H9 (cell line): ENCODE results near the gene PALM3. TPM values are rescaled to one million over a fixed set of nuclear protein-coding genes. Genes with fewer than 3 reads are reported as not detected.

ENCODE experiments used
- DNase-seq: peaks from one replicate; pipeline ENCODE4 v3.0.0-alpha.2; 2017
- H2AFZ ChIP-seq: one replicate; pipeline ENCODE4 v1.6.1; 2013; ENCODE audit warnings: mild to moderate bottlenecking, low read length, control low read depth, moderate library complexity
- H2AK5ac ChIP-seq: 2 replicates; pipeline ENCODE4 v1.6.1; 2013; ENCODE audit warnings: low read length, control low read depth, mixed read lengths; ENCODE audit not compliant: insufficient read length
- H2BK120ac ChIP-seq: one replicate; pipeline ENCODE4 v1.6.1; 2013; ENCODE audit warnings: low read depth, mild to moderate bottlenecking, low read length, control low read depth, inconsistent platforms; ENCODE audit not compliant: poor library complexity, severe bottlenecking
- H2BK12ac ChIP-seq: 2 replicates; pipeline ENCODE4 v1.6.1; 2013; ENCODE audit warnings: low read length, control low read depth, mixed read lengths, low read depth; ENCODE audit not compliant: insufficient read length
- H2BK15ac ChIP-seq: 2 replicates; pipeline ENCODE4 v1.6.1; 2013; ENCODE audit warnings: low read depth, low read length, control low read depth
- H2BK20ac ChIP-seq: one replicate; pipeline ENCODE4 v1.6.1; 2013; ENCODE audit warnings: low read depth, mild to moderate bottlenecking, low read length, control low read depth, inconsistent platforms; ENCODE audit not compliant: poor library complexity, severe bottlenecking
- H2BK5ac ChIP-seq: 2 replicates; pipeline ENCODE4 v1.6.1; 2013; ENCODE audit warnings: low read length, control low read depth, mixed read lengths; ENCODE audit not compliant: insufficient read length
- H3K14ac ChIP-seq: 2 replicates; pipeline ENCODE4 v1.6.1; 2013; ENCODE audit warnings: low read length, control low read depth; ENCODE audit not compliant: insufficient read depth
- H3K18ac ChIP-seq: 2 replicates; pipeline ENCODE4 v1.6.1; 2013; ENCODE audit warnings: low read depth, mild to moderate bottlenecking, mixed read lengths, low read length, control low read depth; ENCODE audit not compliant: insufficient read length
- H3K23ac ChIP-seq: 2 replicates; pipeline ENCODE4 v1.6.1; 2013; ENCODE audit warnings: low read length, control low read depth, mixed read lengths, low read depth; ENCODE audit not compliant: insufficient read length
- H3K23me2 ChIP-seq: 2 replicates; pipeline ENCODE4 v1.6.1; 2013; ENCODE audit warnings: low read depth, mild to moderate bottlenecking, mixed read lengths, low read length, control low read depth; ENCODE audit not compliant: insufficient read length, poor library complexity, severe bottlenecking
- H3K27ac ChIP-seq: 2 replicates; pipeline ENCODE4 v1.5.1; 2013; ENCODE audit warnings: low read length, control low read depth, mixed read lengths, low read depth; ENCODE audit not compliant: insufficient read length
- H3K27me3 ChIP-seq: 2 replicates; pipeline ENCODE4 v1.6.1; 2013; ENCODE audit warnings: low read length, control low read depth, inconsistent platforms; ENCODE audit not compliant: insufficient read depth
- H3K4ac ChIP-seq: 2 replicates; pipeline ENCODE4 v1.6.1; 2013; ENCODE audit warnings: low read depth, mild to moderate bottlenecking, control low read depth, inconsistent platforms, low read length, moderate library complexity
- H3K4me1 ChIP-seq: 2 replicates; pipeline ENCODE4 v1.6.1; 2013; ENCODE audit warnings: low read length, control low read depth, inconsistent platforms; ENCODE audit not compliant: insufficient read depth
- H3K4me2 ChIP-seq: 2 replicates; pipeline ENCODE4 v1.6.1; 2013; ENCODE audit warnings: low read length, control low read depth, mixed read lengths; ENCODE audit not compliant: insufficient read length, insufficient read depth
- H3K56ac ChIP-seq: 2 replicates; pipeline ENCODE4 v1.6.1; 2013; ENCODE audit warnings: low read depth, mild to moderate bottlenecking, mixed read lengths, low read length, control low read depth; ENCODE audit not compliant: insufficient read length
- H3K79me1 ChIP-seq: 2 replicates; pipeline ENCODE4 v1.6.1; 2013; ENCODE audit warnings: low read depth, mild to moderate bottlenecking, moderate library complexity, low read length, control low read depth, inconsistent platforms; ENCODE audit not compliant: insufficient read depth, poor library complexity, severe bottlenecking
- H3K79me2 ChIP-seq: 2 replicates; pipeline ENCODE4 v1.6.1; 2013; ENCODE audit warnings: low read length, control low read depth, inconsistent platforms; ENCODE audit not compliant: insufficient read depth
- H3K9ac ChIP-seq: 2 replicates; pipeline ENCODE4 v1.6.1; 2013; ENCODE audit warnings: low read length, control low read depth, mixed read lengths; ENCODE audit not compliant: insufficient read length; ENCODE audit errors: extremely low read depth
- H3K9me3 ChIP-seq: one replicate; pipeline ENCODE4 v1.6.1; 2013; ENCODE audit warnings: low read depth, low read length, inconsistent platforms; ENCODE audit not compliant: control insufficient read depth
- H3T11ph ChIP-seq: one replicate; pipeline ENCODE4 v1.6.1; 2013; ENCODE audit warnings: mild to moderate bottlenecking, low read length, control low read depth, inconsistent platforms
- H4K20me1 ChIP-seq: one replicate; pipeline ENCODE4 v1.6.1; 2013; ENCODE audit not compliant: control insufficient read depth, insufficient read length, insufficient read depth
- H4K5ac ChIP-seq: 2 replicates; pipeline ENCODE4 v1.6.1; 2013; ENCODE audit warnings: low read depth, mild to moderate bottlenecking, mixed read lengths, low read length, control low read depth; ENCODE audit not compliant: insufficient read length
- H4K8ac ChIP-seq: replicated peaks from 2 replicates; pipeline ENCODE4 v1.6.1; 2013; ENCODE audit warnings: low read length, control low read depth, mixed read lengths, low read depth; ENCODE audit not compliant: insufficient read length
- H4K91ac ChIP-seq: 2 replicates; pipeline ENCODE4 v1.6.1; 2013; ENCODE audit warnings: low read depth, mild to moderate bottlenecking, moderate library complexity, mixed read lengths, low read length, control low read depth; ENCODE audit not compliant: insufficient read length
- H3K27ac Mint-ChIP-seq, 3 experiments: 2 replicates in 2 of 3; 3 replicates in 1 of 3; pipeline ENCODE4 v1.8.0; 2020 to 2021; ENCODE audit warnings: mixed read lengths in 3 of 3, mild to moderate bottlenecking in 1 of 3, moderate library complexity in 1 of 3
- H3K27me3 Mint-ChIP-seq: 2 replicates; pipeline ENCODE4 v1.8.0; 2021; ENCODE audit warnings: low read depth, mild to moderate bottlenecking, moderate library complexity, mixed read lengths
- H3K36me3 Mint-ChIP-seq, 3 experiments: 2 replicates in 2 of 3; 3 replicates in 1 of 3; pipeline ENCODE4 v1.8.0; 2020 to 2021; ENCODE audit warnings: low read depth in 3 of 3, mixed read lengths in 3 of 3; ENCODE audit not compliant: insufficient read depth in 1 of 3
- H3K4me1 Mint-ChIP-seq, 2 experiments: 2 replicates each; pipeline ENCODE4 v1.8.0; 2020; ENCODE audit warnings: mixed read lengths in 2 of 2
- H3K4me3 Mint-ChIP-seq, 2 experiments: 2 replicates in 1 of 2; 3 replicates in 1 of 2; pipeline ENCODE4 v1.8.0; 2020 to 2021; ENCODE audit warnings: mild to moderate bottlenecking in 2 of 2, mixed read lengths in 2 of 2, moderate library complexity in 1 of 2
- H3K9me3 Mint-ChIP-seq, 2 experiments: 2 replicates in 1 of 2; 3 replicates in 1 of 2; pipeline ENCODE4 v1.8.0; 2020; ENCODE audit warnings: mild to moderate bottlenecking in 2 of 2, mixed read lengths in 2 of 2, moderate library complexity in 1 of 2
- WGBS: extraction: QIAGEN DNeasy Blood & Tissue Kit; methylation state at CpG from one replicate; pipeline ENCODE4 v1.1.7; 2013; ENCODE audit warnings: missing lambda C conversion rate, low lambda C conversion rate, mixed read lengths; ENCODE audit not compliant: insufficient read length; ENCODE audit errors: extremely low coverage; 5-methylcytosine and 5-hydroxymethylcytosine counted together
- total RNA-seq: library from RNA; stranded (reverse); gene quantifications from 2 replicates; pipeline ENCODE4 v1.2.1, GENCODE V29; 2021
- TF ChIP-seq, protein P1 (sequence below): fragments of 200-600 bp; sonication (generic); conservative IDR thresholded peaks from 3 replicates; pipeline ENCODE4 v1.8.0; 2021; ENCODE audit warnings: antibody characterized with exemption, mild to moderate bottlenecking

The PALM3 gene
- total RNA-seq, 1 experiment from 2014 or later, result 11.5 TPM

DNA sequence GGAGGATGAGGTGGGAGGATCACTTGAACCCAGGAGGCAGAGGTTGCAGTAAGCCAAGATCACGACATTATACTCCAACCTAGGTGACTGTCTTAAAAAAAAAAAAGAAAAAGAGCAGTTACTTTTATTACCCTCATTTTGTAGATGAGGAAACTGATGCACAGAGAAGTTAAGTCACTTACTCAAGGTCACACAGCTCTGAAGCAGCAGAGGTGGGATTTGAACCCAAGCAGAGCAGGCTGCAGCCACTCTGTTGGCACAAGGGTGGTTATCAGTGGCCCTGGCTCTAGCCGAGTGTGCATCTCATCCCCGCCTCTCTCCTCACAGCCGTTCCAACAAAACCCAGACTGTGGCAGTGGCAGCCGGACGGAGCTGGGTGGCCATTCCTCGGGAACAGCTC is 22.7 kb downstream of the PALM3 start:
- Histone ChIP-seq H3K79me2 (no peaks in the 10 kb centered on the region), H2BK5ac (no peak overlapping the region), H3K9me3 (no peaks in the 10 kb centered on the region), H2AFZ (no peak overlapping the region), H3K23me2 (no peaks in the 10 kb centered on the region), H3K9ac (no peak overlapping the region), H3K4me2 (no peak overlapping the region), H3K56ac (no peak overlapping the region), H2BK12ac (no peak overlapping the region), H2BK15ac (no peak overlapping the region), H3K79me1 (no peaks in the 10 kb centered on the region), H3K14ac (no peak overlapping the region), H3K23ac (no peak overlapping the region), H4K5ac (no peak overlapping the region), H3K27me3 (no peaks in the 10 kb centered on the region), H3K18ac (no peak overlapping the region), H2BK20ac (no peak overlapping the region), H3K4ac (no peak overlapping the region), H4K20me1 (no peaks in the 10 kb centered on the region), H4K91ac (no peak overlapping the region), H4K8ac (no peak overlapping the region), H3K27ac (no peak overlapping the region), H3T11ph (no peak overlapping the region), H3K4me1 (no peaks in the 10 kb centered on the region), H2AK5ac (no peak overlapping the region), H2BK120ac (no peak overlapping the region)
- no peaks in the 10 kb centered on the region for H3K27me3 Mint-ChIP-seq
- H3K4me1 Mint-ChIP-seq, result peaks cover 5 to 7% of the 10 kb centered on the region in 2 experiments; a peak in 3 of 4 replicates
- no peak overlapping the region for H3K4me3 Mint-ChIP-seq
- H3K27ac Mint-ChIP-seq, result no peak overlapping the region; a peak in 1 of 7 replicates
- H3K9me3 Mint-ChIP-seq, result no peaks in the 10 kb centered on the region
- no CpG with 5 or more reads among the region's 7 CpGs for WGBS
- TF ChIP-seq, protein P1, sequence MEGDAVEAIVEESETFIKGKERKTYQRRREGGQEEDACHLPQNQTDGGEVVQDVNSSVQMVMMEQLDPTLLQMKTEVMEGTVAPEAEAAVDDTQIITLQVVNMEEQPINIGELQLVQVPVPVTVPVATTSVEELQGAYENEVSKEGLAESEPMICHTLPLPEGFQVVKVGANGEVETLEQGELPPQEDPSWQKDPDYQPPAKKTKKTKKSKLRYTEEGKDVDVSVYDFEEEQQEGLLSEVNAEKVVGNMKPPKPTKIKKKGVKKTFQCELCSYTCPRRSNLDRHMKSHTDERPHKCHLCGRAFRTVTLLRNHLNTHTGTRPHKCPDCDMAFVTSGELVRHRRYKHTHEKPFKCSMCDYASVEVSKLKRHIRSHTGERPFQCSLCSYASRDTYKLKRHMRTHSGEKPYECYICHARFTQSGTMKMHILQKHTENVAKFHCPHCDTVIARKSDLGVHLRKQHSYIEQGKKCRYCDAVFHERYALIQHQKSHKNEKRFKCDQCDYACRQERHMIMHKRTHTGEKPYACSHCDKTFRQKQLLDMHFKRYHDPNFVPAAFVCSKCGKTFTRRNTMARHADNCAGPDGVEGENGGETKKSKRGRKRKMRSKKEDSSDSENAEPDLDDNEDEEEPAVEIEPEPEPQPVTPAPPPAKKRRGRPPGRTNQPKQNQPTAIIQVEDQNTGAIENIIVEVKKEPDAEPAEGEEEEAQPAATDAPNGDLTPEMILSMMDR, result no peak
- DNase-seq, result no peak
- peaks cover 0 to 8% (median 3%) of the 10 kb centered on the region in 3 experiments; a peak in 4 of 7 replicates for H3K36me3 Mint-ChIP-seq
